Measurements from ENCODE around the gene GLYATL1. TPM values are rescaled to one million over a fixed set of nuclear protein-coding genes. Genes with fewer than 3 reads are reported as not detected.

GLYATL1 gene
- total RNA-seq (2014; rRNA removed; shearing (Covaris generic)) (not detected in 2 replicates), polyA plus RNA-seq (2016; fragmentation: Nextera tagmentation; extraction: Ambion mirVana) (0.22 and 0.54 TPM in 2 replicates)

- H4K20me1 ChIP-seq (ENCODE audit: insufficient read depth) = no peaks in the 10 kb centered on the region
- H3K9me2 ChIP-seq (ENCODE audit: insufficient read depth) = no peaks in the 10 kb centered on the region
- DNase-seq = no peak
- H3K4me1 ChIP-seq (ENCODE audit: insufficient read depth) = no peaks in the 10 kb centered on the region
- H3K36me3 ChIP-seq (ENCODE audit: low read depth) = no peaks in the 10 kb centered on the region
- H2AFZ ChIP-seq = no peak within 1 kb of the TSS
- H3F3A ChIP-seq (ENCODE audit: insufficient read depth) = no peaks in the 10 kb centered on the region
- H3K27me3 ChIP-seq (replicated peaks; ENCODE audit: insufficient read depth) = 0 out of 2 replicates have a peak, but pooled peaks cover 6% of the 10 kb centered on the region
- WGBS, 2 experiments (ENCODE audit: low coverage in 1 of 2, low lambda C conversion rate in 2 of 2, missing lambda C conversion rate in 2 of 2) = 7 to 9% methylated on average over 4 of the region's 4 CpGs
- TF ChIP-seq EZH2phosphoT487 (IDR thresholded peaks at IDR 0.05; ENCODE audit: insufficient read depth, low read depth) = no peak
- TF ChIP-seq EZH2 (IDR thresholded peaks at IDR 0.05; ENCODE audit: insufficient read depth, poor library complexity, severe bottlenecking) = no peak
- no peaks in the 10 kb centered on the region for H3K9me3 ChIP-seq (ENCODE audit: low read depth)
- H3K9ac ChIP-seq = no peak within 1 kb of the TSS
- no peak within 1 kb of the TSS for H3K4me3 ChIP-seq
- no peaks in the 10 kb centered on the region for H3K79me2 ChIP-seq (ENCODE audit: insufficient read depth)
- no peak within 1 kb of the TSS for H3K27ac ChIP-seq
- no peak within 1 kb of the TSS for H3K4me2 ChIP-seq (ENCODE audit: unreplicated experiment)
- in situ Hi-C loops (cut with MboI) = no loop called here
These were observed at the start of gene GLYATL1 for GRCh38 chr11:58939277-58939676. Gene GLYATL1 (plus strand): TSS chr11:58939488. CDS start chr11:58947088, 7,600 bp downstream.

DNA sequence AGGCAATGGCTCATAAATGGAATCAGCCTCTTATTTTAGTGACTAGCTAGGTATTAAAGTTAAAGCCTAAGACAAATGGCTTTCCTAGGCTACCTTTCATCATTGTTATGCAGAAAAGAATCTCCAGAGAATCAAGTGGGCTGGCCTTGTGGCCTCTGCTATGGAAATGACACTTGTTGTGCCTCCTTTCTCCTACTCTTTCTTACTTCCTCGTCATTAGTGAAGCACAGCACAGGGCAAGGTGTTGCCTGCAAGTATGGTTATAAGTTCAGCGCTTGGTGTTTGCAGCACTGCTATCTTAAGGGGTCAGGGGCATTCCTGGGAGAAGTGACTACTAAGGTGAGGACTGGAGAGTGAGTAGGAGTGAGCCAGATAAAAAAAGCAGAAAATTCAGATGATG, 45.4 kb upstream of the GLYATL1 start:
- H3F3A ChIP-seq (ENCODE audit: insufficient read depth) = no peaks in the 10 kb centered on the region
- H3K9me2 ChIP-seq (ENCODE audit: insufficient read depth) = no peaks in the 10 kb centered on the region
- no peaks in the 10 kb centered on the region for H3K79me2 ChIP-seq (ENCODE audit: insufficient read depth)
- H3K9me3 ChIP-seq (ENCODE audit: low read depth) = no peaks in the 10 kb centered on the region
- H3K9ac ChIP-seq = no peak overlapping the region
- no peaks in the 10 kb centered on the region for H3K36me3 ChIP-seq (ENCODE audit: low read depth)
- H3K4me3 ChIP-seq = no peak overlapping the region
- no peak overlapping the region for H3K4me2 ChIP-seq (ENCODE audit: unreplicated experiment)
- H4K20me1 ChIP-seq (ENCODE audit: insufficient read depth) = no peaks in the 10 kb centered on the region
- H3K27me3 ChIP-seq (replicated peaks; ENCODE audit: insufficient read depth) = no peaks in the 10 kb centered on the region
- in situ Hi-C loops (cut with MboI) = no loop called here
- H2AFZ ChIP-seq = no peak overlapping the region
- no peaks in the 10 kb centered on the region for H3K4me1 ChIP-seq (ENCODE audit: insufficient read depth)
- WGBS, 2 experiments (ENCODE audit: low coverage in 1 of 2, low lambda C conversion rate in 2 of 2, missing lambda C conversion rate in 2 of 2) = 17 to 20% methylated on average over 2 of the region's 2 CpGs
- TF ChIP-seq EZH2phosphoT487 (IDR thresholded peaks at IDR 0.05; ENCODE audit: insufficient read depth, low read depth) (no peak), EZH2 (IDR thresholded peaks at IDR 0.05; ENCODE audit: insufficient read depth, poor library complexity, severe bottlenecking) (no peak)
- no peak for DNase-seq
- no peak overlapping the region for H3K27ac ChIP-seq

- H3K4me2 ChIP-seq (ENCODE audit: unreplicated experiment) = no peak overlapping the region
- no peak for DNase-seq
- H3K9ac ChIP-seq = no peak overlapping the region
- H3K4me1 ChIP-seq (ENCODE audit: insufficient read depth) = no peaks in the 10 kb centered on the region
- no peaks in the 10 kb centered on the region for H3F3A ChIP-seq (ENCODE audit: insufficient read depth)
- no peaks in the 10 kb centered on the region for H3K27me3 ChIP-seq (replicated peaks; ENCODE audit: insufficient read depth)
- no peaks in the 10 kb centered on the region for H3K9me3 ChIP-seq (ENCODE audit: low read depth)
- in situ Hi-C loops (cut with MboI) = no loop called here
- H4K20me1 ChIP-seq (ENCODE audit: insufficient read depth) = no peaks in the 10 kb centered on the region
- WGBS, 2 experiments (ENCODE audit: low coverage in 1 of 2, low lambda C conversion rate in 2 of 2, missing lambda C conversion rate in 2 of 2) = 12 to 24% methylated on average over 1 of the region's 1 CpG
- no peaks in the 10 kb centered on the region for H3K79me2 ChIP-seq (ENCODE audit: insufficient read depth)
- TF ChIP-seq EZH2 (IDR thresholded peaks at IDR 0.05; ENCODE audit: insufficient read depth, poor library complexity, severe bottlenecking) = no peak
- no peak for TF ChIP-seq EZH2phosphoT487 (IDR thresholded peaks at IDR 0.05; ENCODE audit: insufficient read depth, low read depth)
- H3K4me3 ChIP-seq = no peak overlapping the region
- H3K9me2 ChIP-seq (ENCODE audit: insufficient read depth) = no peaks in the 10 kb centered on the region
- H2AFZ ChIP-seq = no peak overlapping the region
- H3K36me3 ChIP-seq (ENCODE audit: low read depth) = no peaks in the 10 kb centered on the region
- no peak overlapping the region for H3K27ac ChIP-seq
These were observed 41.2 kb upstream of the GLYATL1 start for GRCh38 chr11:58898106-58898505.

DNA sequence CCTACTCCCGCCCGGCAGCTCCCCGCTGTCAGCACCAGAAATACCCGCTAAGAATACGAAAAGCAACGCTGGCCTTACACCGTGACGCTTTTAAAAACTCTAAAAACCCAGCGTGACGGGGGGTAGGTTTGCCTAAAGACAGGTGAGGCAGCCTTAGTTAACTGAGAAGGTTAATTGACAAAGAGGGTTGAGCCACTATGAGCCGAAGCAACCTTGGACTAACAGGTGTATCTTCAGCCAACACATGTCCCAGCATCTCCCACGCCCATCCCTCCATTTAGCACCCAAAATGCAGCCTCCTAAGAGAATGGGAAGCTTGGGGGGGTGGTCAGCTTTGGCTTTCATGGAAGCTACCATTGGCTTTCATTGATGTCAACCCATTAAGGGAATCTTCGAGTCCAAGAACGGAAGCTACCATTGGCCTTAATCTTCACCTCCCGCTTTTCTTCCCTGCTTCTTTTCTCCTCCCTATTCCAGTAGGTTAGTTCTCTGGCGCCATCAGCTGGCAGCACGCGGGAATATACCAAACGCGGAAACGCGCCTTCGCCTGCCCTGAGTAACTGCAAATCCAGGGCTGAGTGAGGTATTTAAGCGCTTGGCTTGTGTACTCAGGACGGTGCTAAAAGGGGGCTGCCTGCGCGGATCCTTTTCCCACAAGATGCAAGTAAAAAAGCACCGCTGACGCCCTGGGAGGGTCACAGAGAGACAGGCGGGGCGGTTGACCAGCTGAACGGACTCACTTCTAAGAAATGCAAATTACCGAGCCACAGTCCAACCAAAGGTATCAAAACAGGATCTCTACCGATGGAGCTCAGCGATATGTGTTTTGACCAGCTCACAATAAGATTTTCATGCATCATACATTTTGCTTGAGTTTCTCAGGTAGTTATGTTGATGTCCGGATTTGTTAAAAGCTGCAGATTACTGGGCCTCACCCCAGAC, 38.5 kb upstream of the GLYATL1 start:
- Histone ChIP-seq H3K4me2 (ENCODE audit: unreplicated experiment) (no peak overlapping the region), H3F3A (ENCODE audit: insufficient read depth) (no peaks in the 10 kb centered on the region), H4K20me1 (ENCODE audit: insufficient read depth) (no peaks in the 10 kb centered on the region), H3K4me3 (no peak overlapping the region), H3K9ac (no peak overlapping the region), H3K9me2 (ENCODE audit: insufficient read depth) (no peaks in the 10 kb centered on the region), H2AFZ (no peak overlapping the region), H3K4me1 (ENCODE audit: insufficient read depth) (no peaks in the 10 kb centered on the region), H3K27ac (no peak overlapping the region), H3K36me3 (ENCODE audit: low read depth) (no peaks in the 10 kb centered on the region), H3K9me3 (ENCODE audit: low read depth) (no peaks in the 10 kb centered on the region), H3K79me2 (ENCODE audit: insufficient read depth) (no peaks in the 10 kb centered on the region), H3K27me3 (replicated peaks; ENCODE audit: insufficient read depth) (no peaks in the 10 kb centered on the region)
- peak; percentile 66 for DNase-seq
- WGBS, 2 experiments (ENCODE audit: low coverage in 1 of 2, low lambda C conversion rate in 2 of 2, missing lambda C conversion rate in 2 of 2) = 39 to 44% methylated on average over 36 of the region's 36 CpGs
- no peak for TF ChIP-seq EZH2phosphoT487 (IDR thresholded peaks at IDR 0.05; ENCODE audit: insufficient read depth, low read depth)
- TF ChIP-seq EZH2 (IDR thresholded peaks at IDR 0.05; ENCODE audit: insufficient read depth, poor library complexity, severe bottlenecking) = no peak
- in situ Hi-C loops (cut with MboI) = no loop called here
